GM20000 (cell line): ENCODE data around the gene ZKSCAN4.

Experiments
- DNase-seq: peaks from one replicate; pipeline ENCODE4 v3.0.0; 2012; ENCODE audit warnings: low spot score
- CTCF ChIP-seq: IDR thresholded peaks from 2 replicates; pipeline ENCODE4 v1.5.1; 2012; ENCODE audit warnings: mild to moderate bottlenecking, control low read depth; ENCODE audit errors: extremely low read depth, missing control alignments

Gene ZKSCAN4

GRCh38 chr6:28226460-28226859 lies 25.6 kb downstream of the ZKSCAN4 start:
- TF ChIP-seq CTCF = no peak

GRCh38 chr6:28225056-28225834 lies 26.8 kb downstream of the ZKSCAN4 start, which contains the start of gene ZSCAN9:
Gene ZSCAN9 (plus strand): TSS chr6:28225275. CDS start chr6:28227085, 1,810 bp downstream.
- DNase-seq = peak; percentile 80
- TF ChIP-seq CTCF = no peak

More at GRCh38 chr6:28226460-28226859, 25.6 kb downstream of the ZKSCAN4 start:
- no peak for DNase-seq

- no peak for DNase-seq
- no peak for TF ChIP-seq CTCF
These were observed 27.7 kb downstream of the ZKSCAN4 start for GRCh38 chr6:28224131-28225055.

GRCh38 chr6:28220257-28221133 lies 31.6 kb downstream of the ZKSCAN4 start:
- TF ChIP-seq CTCF = no peak
- no peak for DNase-seq

GRCh38 chr6:28218312-28219248 lies 33.5 kb downstream of the ZKSCAN4 start:
- peak; percentile 80 for DNase-seq
- TF ChIP-seq CTCF = no peak

GRCh38 chr6:28217890-28218289 lies 34.2 kb downstream of the ZKSCAN4 start:
- DNase-seq = no peak

More at GRCh38 chr6:28217890-28218289, 34.2 kb downstream of the ZKSCAN4 start:
- TF ChIP-seq CTCF = no peak
